GM12878 (cell line): ENCODE results near the gene NRG3. TPM values are rescaled to one million over a fixed set of nuclear protein-coding genes. Genes with fewer than 3 reads are reported as not detected.
A peak's percentile ranks its signal among the peaks of the same experiment; 100 is the strongest.

Experiments used
- ATAC-seq: fragments of 200-7000 bp; cut with Tn5 transposase; 3 replicates; pipeline ENCODE4 v1.9.1; 2020; ENCODE audit warnings: mild to moderate bottlenecking, moderate library complexity
- BruUV-seq: library from RNA; stranded (reverse); fragments of 400-500 nt; replicated peaks from 2 replicates; lab custom pipeline; 2021; lab: Mats Ljungman, UMichigan
- CTCF ChIA-PET: fragments of 300-600 bp; sonication (Branson Sonifier 250); formaldehyde crosslinking; extraction: SDS; loops from one replicate; lab custom pipeline; 2021; ENCODE audit warnings: inconsistent platforms; lab: Yijun Ruan, JAX
- POLR2A ChIA-PET: fragments of 350-600 bp; formaldehyde crosslinking; extraction: SDS; loops from one replicate; lab custom pipeline; 2021; ENCODE audit warnings: inconsistent platforms; lab: Charles Lee
- RAD21 ChIA-PET: fragments of 300-600 bp; sonication (Branson Sonifier 250); formaldehyde crosslinking; loops from one replicate; lab custom pipeline; 2023; ENCODE audit warnings: antibody characterized with exemption; ENCODE audit not compliant: unreplicated experiment; lab: Charles Lee
- SMC1A ChIA-PET: fragments of 300-600 bp; sonication (Branson Sonifier 250); formaldehyde crosslinking; loops from one replicate; lab custom pipeline; 2023; ENCODE audit not compliant: unreplicated experiment, uncharacterized antibody; lab: Charles Lee
- DNase-seq: peaks from one replicate; pipeline ENCODE4 v3.0.0-alpha.2; 2011; ENCODE audit warnings: low read depth, low spot score
- FAIRE-seq: peaks from 3 replicates; lab custom pipeline; 2011; peaks lifted over from hg19 to GRCh38; lab: Jason Lieb, UNC
- H2AFZ ChIP-seq: 2 replicates; pipeline ENCODE4 v1.6.0; 2011; ENCODE audit warnings: low read depth, low read length, control low read depth; ENCODE audit not compliant: control insufficient read depth
- H3K27ac ChIP-seq: 2 replicates; pipeline ENCODE4 v1.5.1; 2011; ENCODE audit warnings: control low read depth; ENCODE audit not compliant: control insufficient read depth, insufficient read depth
- H3K27me3 ChIP-seq, 2 experiments: replicated peaks in 1 of 2; 2 replicates each; pipeline versions ENCODE4 v1.6.0 to v1.6.1; 2011; ENCODE audit warnings: low read length in 1 of 2; ENCODE audit not compliant: control insufficient read depth in 2 of 2, insufficient read depth in 2 of 2
- H3K36me3 ChIP-seq, 2 experiments: 2 replicates each; pipeline ENCODE4 v1.5.1; 2011; ENCODE audit warnings: low read length in 1 of 2; ENCODE audit not compliant: control insufficient read depth in 2 of 2, insufficient read depth in 2 of 2
- H3K4me1 ChIP-seq: 2 replicates; pipeline ENCODE4 v1.6.1; 2011; ENCODE audit warnings: mild to moderate bottlenecking, low read length, moderate library complexity, mixed read lengths; ENCODE audit not compliant: control insufficient read depth, insufficient read depth
- H3K4me2 ChIP-seq: 2 replicates; pipeline ENCODE4 v1.6.0; 2011; ENCODE audit warnings: control low read depth; ENCODE audit not compliant: control insufficient read depth, insufficient read depth
- H3K4me3 ChIP-seq: fragments of 200-600 bp; sonication (generic); 2 replicates; pipeline ENCODE4 v1.5.1; 2016
- H3K79me2 ChIP-seq: 2 replicates; pipeline ENCODE4 v1.6.0; 2011; ENCODE audit warnings: low read length; ENCODE audit not compliant: control insufficient read depth, insufficient read depth
- H3K9ac ChIP-seq: 2 replicates; pipeline ENCODE4 v1.8.0; 2011; ENCODE audit warnings: low read length, control low read depth, mixed read lengths; ENCODE audit not compliant: control insufficient read depth, insufficient read depth
- H3K9me3 ChIP-seq: replicated peaks from 3 replicates; pipeline ENCODE4 v1.5.1; 2011; ENCODE audit warnings: mild to moderate bottlenecking, low read length; ENCODE audit not compliant: control insufficient read depth, insufficient read depth
- H4K20me1 ChIP-seq: 2 replicates; pipeline ENCODE4 v1.6.0; 2011; ENCODE audit not compliant: control insufficient read depth, insufficient read depth
- ASH2L ChIP-seq: fragments of 300-600, 200-600 bp; sonication (generic); IDR thresholded peaks from 2 replicates; pipeline ENCODE4 v1.6.1; 2017; ENCODE audit warnings: low read depth, mild to moderate bottlenecking, borderline replicate concordance
- CBFB ChIP-seq: IDR thresholded peaks from 2 replicates; pipeline ENCODE4 v1.6.1; 2016; ENCODE audit warnings: antibody characterized with exemption, low read depth
- CBX5 ChIP-seq: sonication (generic); IDR thresholded peaks from 2 replicates; pipeline ENCODE4 v1.6.1; 2016; ENCODE audit warnings: low read depth, moderate library complexity, mild to moderate bottlenecking, inconsistent platforms
- IKZF1 ChIP-seq: fragments of 450-650 bp; conservative IDR thresholded peaks from 2 replicates; pipeline ENCODE4 v1.6.1; 2017; ENCODE audit warnings: antibody characterized with exemption, mild to moderate bottlenecking
- JUNB ChIP-seq: IDR thresholded peaks from 2 replicates; pipeline ENCODE4 v1.6.1; 2016; ENCODE audit warnings: antibody characterized with exemption, mild to moderate bottlenecking
- KDM1A ChIP-seq: fragments of 200-600 bp; sonication (generic); IDR thresholded peaks from 2 replicates; pipeline ENCODE4 v1.6.1; 2016; ENCODE audit warnings: borderline replicate concordance
- NFYA ChIP-seq: IDR thresholded peaks from 2 replicates; pipeline ENCODE4 v1.6.1; 2011; ENCODE audit warnings: low read depth, mild to moderate bottlenecking, low read length, improper control_type of control experiment, borderline replicate concordance
- RAD21 ChIP-seq: IDR thresholded peaks from 2 replicates; pipeline ENCODE4 v1.6.1; 2011; ENCODE audit warnings: mild to moderate bottlenecking, low read depth, low read length, moderate library complexity; ENCODE audit not compliant: insufficient read depth
- RFX5 ChIP-seq: IDR thresholded peaks from 2 replicates; pipeline ENCODE4 v1.6.1; 2011; ENCODE audit warnings: low read depth, low read length, improper control_type of control experiment
- SMAD5 ChIP-seq: IDR thresholded peaks from 2 replicates; pipeline ENCODE4 v1.6.1; 2016; ENCODE audit warnings: antibody characterized with exemption, low read depth
- SREBF1 ChIP-seq: IDR thresholded peaks from 2 replicates; pipeline ENCODE4 v1.6.1; 2012; ENCODE audit warnings: mild to moderate bottlenecking, low read length
- SUZ12 ChIP-seq: fragments of 200-600 bp; sonication (generic); IDR thresholded peaks from one replicate; pipeline ENCODE4 v1.6.1; 2018; ENCODE audit warnings: antibody characterized with exemption, mild to moderate bottlenecking; ENCODE audit not compliant: unreplicated experiment
- ZBTB33 ChIP-seq: fragments of 450-650 bp; IDR thresholded peaks from 2 replicates; pipeline ENCODE4 v1.6.1; 2017; ENCODE audit warnings: mild to moderate bottlenecking
- ZBTB4 ChIP-seq: fragments of 450-650 bp; formaldehyde crosslinking; IDR thresholded peaks from 2 replicates; pipeline ENCODE4 v1.4.0; 2022; ENCODE audit warnings: mild to moderate bottlenecking, moderate library complexity
- ZBTB40 ChIP-seq: fragments of 450-650 bp; IDR thresholded peaks from 2 replicates; pipeline ENCODE4 v1.6.1; 2016; ENCODE audit warnings: mild to moderate bottlenecking, moderate library complexity, borderline replicate concordance
- ZSCAN29 ChIP-seq: fragments of 450-650 bp; IDR thresholded peaks from 2 replicates; pipeline ENCODE4 v1.6.1; 2017; ENCODE audit warnings: mild to moderate bottlenecking, moderate library complexity
- WGBS: methylation state at CpG from one replicate; pipeline ENCODE4 v1.1.6; 2016; ENCODE audit warnings: low lambda C conversion rate; ENCODE audit not compliant: insufficient replicate concordance, insufficient coverage; ENCODE audit errors: missing lambda C conversion rate; 5-methylcytosine and 5-hydroxymethylcytosine counted together
- in situ Hi-C: fragments of 300-500 bp; cut with MboI; formaldehyde crosslinking; loops from 9 replicates; pipeline ENCODE4 v1.14.3; 2018; ENCODE audit warnings: mixed read lengths
- intact Hi-C: fragments of 100-400 bp; cut with micrococcal nuclease; formaldehyde crosslinking; loops from one replicate; pipeline ENCODE4 v1.14.2; 2022; ENCODE audit not compliant: unreplicated experiment
- polyA plus RNA-seq, 11 experiments: library from polyadenylated mRNA; depleted of rRNA in 4 of 11; unstranded in 6 of 11; stranded (reverse) in 5 of 11; fragments of >200 nt; fragmentation: Nextera tagmentation in 4 of 11; fragmentation: Illumina TruSeq in 1 of 11; extraction: Ambion mirVana in 4 of 11; extraction: Trizol in 1 of 11; gene quantifications; 1 replicate in 1 of 11; 2 replicates in 10 of 11; pipeline versions ENCODE4 v1.2.1 to v1.2.3, GENCODE V29; 2011 to 2016; ENCODE audit warnings: inconsistent platforms in 2 of 11, missing spikeins in 2 of 11, low read depth in 1 of 11
- total RNA-seq, 4 experiments: library from RNA; depleted of rRNA in 3 of 4; stranded (reverse); fragments of >200 nt in 3 of 4; fragmentation: Illumina TruSeq in 1 of 4; extraction: Trizol in 1 of 4; gene quantifications; 2 replicates each; pipeline versions ENCODE4 v1.2.1 to v1.2.3, GENCODE V29; 2013 to 2021

The NRG3 gene
- total and polyA plus RNA-seq, 10 of the 15 experiments (the other 5 are each of a cell fraction or from before 2014, with no cell fraction given): 0.03 to 0.41 (median 0.17) TPM; not detected in 3

- no peak for DNase-seq
- BruUV-seq: no TSS peak
- Histone ChIP-seq H3K4me1 (no peaks in the 10 kb centered on the region), H3K9me3 (no peaks in the 10 kb centered on the region), H4K20me1 (no peaks in the 10 kb centered on the region), H3K4me3 (no peak overlapping the region), H3K27ac (no peak overlapping the region), H3K36me3 (no peaks in the 10 kb centered on the region), H3K27me3 (no peaks in the 10 kb centered on the region), H3K79me2 (no peaks in the 10 kb centered on the region), H3K4me2 (no peak overlapping the region), H2AFZ (no peak overlapping the region), H3K9ac (no peak overlapping the region)
- ATAC-seq: peak; percentile 33
- RAD21 ChIA-PET: no interaction called here
- POLR2A ChIA-PET: no interaction called here
- intact Hi-C loops (no loop called here), in situ Hi-C loops (no loop called here)
- FAIRE-seq: no peak
- WGBS: 0% methylated on average over 3 of the region's 3 CpGs
- CTCF ChIA-PET: interaction anchor here (1.0 kb wide), 1 partner anchor 10 kb away, joined by 3 read pairs; no protein-coding TSS in a partner anchor
- SMC1A ChIA-PET: interaction anchor here (0.7 kb wide), 1 partner anchor 364 kb away, joined by 3 read pairs; no protein-coding TSS in a partner anchor
- no peak for TF ChIP-seq SREBF1
- no peak for TF ChIP-seq NFYA
- no peak for TF ChIP-seq CBX5
- no peak for TF ChIP-seq KDM1A
- TF ChIP-seq ZBTB4: no peak
- no peak for TF ChIP-seq RAD21
- TF ChIP-seq ZSCAN29: no peak
- TF ChIP-seq ZBTB40: no peak
- TF ChIP-seq ZBTB33: no peak
- TF ChIP-seq SUZ12: no peak
- no peak for TF ChIP-seq CBFB
- no peak for TF ChIP-seq IKZF1
- no peak for TF ChIP-seq SMAD5
- TF ChIP-seq ASH2L: no peak
- no peak for TF ChIP-seq RFX5
- no peak for TF ChIP-seq JUNB
Measured at GRCh38 chr10:81914736-81915503, 39.9 kb downstream of the NRG3 start.
